ENCODE results near the gene ZC3H7A. TPM values are rescaled to one million over a fixed set of nuclear protein-coding genes. Genes with fewer than 3 reads are reported as not detected.

The ZC3H7A gene
- total and polyA plus RNA-seq, 9 of the 15 experiments (the other 6 are each of a cell fraction or from before 2014, with no cell fraction given), result 19.8 to 49.1 (median 28.2) TPM

DNA sequence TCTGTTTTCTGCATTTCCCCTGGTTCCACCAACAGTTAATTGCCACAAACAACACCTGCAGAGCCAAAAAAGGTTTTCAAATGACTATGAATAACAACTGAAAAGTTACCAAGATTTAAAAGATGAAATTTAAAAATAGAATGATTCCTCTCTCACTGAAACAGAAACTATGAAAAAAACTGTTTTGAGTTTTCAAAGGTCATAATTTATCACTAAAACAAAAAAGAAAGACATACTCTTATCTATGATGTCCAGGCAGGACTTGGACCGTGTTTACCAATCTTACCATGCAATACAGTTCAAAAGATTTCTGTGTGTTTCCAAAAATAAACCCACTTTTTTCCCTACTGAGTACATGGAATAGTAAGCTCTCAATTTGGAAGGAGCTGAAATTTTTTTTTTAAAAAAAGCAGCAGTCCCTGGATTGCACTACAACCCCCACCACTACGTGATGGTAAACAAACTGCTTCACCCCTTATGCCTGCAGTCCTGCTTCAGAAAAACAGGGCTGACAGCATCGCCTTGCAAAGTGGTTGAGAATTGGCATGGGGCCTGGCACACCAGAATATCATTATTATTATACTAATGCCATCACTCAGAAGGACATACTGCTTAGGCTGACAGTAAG is 62.9 kb downstream of the ZC3H7A start (continued):
- TF ChIP-seq FOXK2 (conservative IDR thresholded peaks at IDR 0.05 in 1 of 2, IDR thresholded peaks at IDR 0.05 in 1 of 2; ENCODE audit: low read depth in 2 of 2) (peak; percentile 81 to 92), HDAC2 (IDR thresholded peaks at IDR 0.05) (peak; percentile 85; the same call in 1 of the 2 replicates), ZNF197 (CRISPR knock-in tag; IDR thresholded peaks at IDR 0.05; ENCODE audit: low read depth) (no peak; the same call in 1 of the 2 replicates), MEF2A (IDR thresholded peaks at IDR 0.05; ENCODE audit: control insufficient read depth, low read depth, low read length) (peak; percentile 97), SRSF9 (IDR thresholded peaks at IDR 0.05; ENCODE audit: borderline replicate concordance, low read depth, low read length) (no peak), HNRNPK (IDR thresholded peaks at IDR 0.05; ENCODE audit: low read depth, low read length, poor library complexity, severe bottlenecking) (no peak), FOXJ2 (tag; IDR thresholded peaks at IDR 0.05) (peak; percentile 76; the same call in 1 of the 2 replicates), ERF (CRISPR knock-in tag; IDR thresholded peaks at IDR 0.05) (no peak), ZNF23 (CRISPR knock-in tag; IDR thresholded peaks at IDR 0.05) (no peak), GATA2 (CRISPR knock-in tag; IDR thresholded peaks at IDR 0.05) (0 out of 2 replicates have a peak, but pooled peaks have one; percentile 30), SUPT5H (IDR thresholded peaks at IDR 0.05) (no peak), ARID2 (IDR thresholded peaks at IDR 0.05) (no peak), ZC3H11A (IDR thresholded peaks at IDR 0.05; ENCODE audit: low read depth, low read length) (no peak), KLF13 (tag; IDR thresholded peaks at IDR 0.05; ENCODE audit: borderline replicate concordance, low read depth) (no peak), HDAC1 (IDR thresholded peaks at IDR 0.05) (peak in 1 of 2 experiments; percentile 83; a peak in 2 of 4 replicates)
- TF ChIP-seq, protein P1, sequence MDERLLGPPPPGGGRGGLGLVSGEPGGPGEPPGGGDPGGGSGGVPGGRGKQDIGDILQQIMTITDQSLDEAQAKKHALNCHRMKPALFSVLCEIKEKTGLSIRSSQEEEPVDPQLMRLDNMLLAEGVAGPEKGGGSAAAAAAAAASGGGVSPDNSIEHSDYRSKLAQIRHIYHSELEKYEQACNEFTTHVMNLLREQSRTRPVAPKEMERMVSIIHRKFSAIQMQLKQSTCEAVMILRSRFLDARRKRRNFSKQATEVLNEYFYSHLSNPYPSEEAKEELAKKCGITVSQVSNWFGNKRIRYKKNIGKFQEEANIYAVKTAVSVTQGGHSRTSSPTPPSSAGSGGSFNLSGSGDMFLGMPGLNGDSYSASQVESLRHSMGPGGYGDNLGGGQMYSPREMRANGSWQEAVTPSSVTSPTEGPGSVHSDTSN (CRISPR knock-in tag; IDR thresholded peaks at IDR 0.05; ENCODE audit: low read depth), result no peak
- TF ChIP-seq, protein P1 (tag; conservative IDR thresholded peaks at IDR 0.05; ENCODE audit: low read depth), result peak; percentile 92
- TF ChIP-seq, protein P2, sequence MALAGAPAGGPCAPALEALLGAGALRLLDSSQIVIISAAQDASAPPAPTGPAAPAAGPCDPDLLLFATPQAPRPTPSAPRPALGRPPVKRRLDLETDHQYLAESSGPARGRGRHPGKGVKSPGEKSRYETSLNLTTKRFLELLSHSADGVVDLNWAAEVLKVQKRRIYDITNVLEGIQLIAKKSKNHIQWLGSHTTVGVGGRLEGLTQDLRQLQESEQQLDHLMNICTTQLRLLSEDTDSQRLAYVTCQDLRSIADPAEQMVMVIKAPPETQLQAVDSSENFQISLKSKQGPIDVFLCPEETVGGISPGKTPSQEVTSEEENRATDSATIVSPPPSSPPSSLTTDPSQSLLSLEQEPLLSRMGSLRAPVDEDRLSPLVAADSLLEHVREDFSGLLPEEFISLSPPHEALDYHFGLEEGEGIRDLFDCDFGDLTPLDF (CRISPR knock-in tag; IDR thresholded peaks at IDR 0.05), result no peak
- TF ChIP-seq, protein P3, sequence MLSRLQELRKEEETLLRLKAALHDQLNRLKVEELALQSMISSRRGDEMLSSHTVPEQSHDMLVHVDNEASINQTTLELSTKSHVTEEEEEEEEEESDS (CRISPR knock-in tag; IDR thresholded peaks at IDR 0.05), result no peak
- TF ChIP-seq, protein P4, sequence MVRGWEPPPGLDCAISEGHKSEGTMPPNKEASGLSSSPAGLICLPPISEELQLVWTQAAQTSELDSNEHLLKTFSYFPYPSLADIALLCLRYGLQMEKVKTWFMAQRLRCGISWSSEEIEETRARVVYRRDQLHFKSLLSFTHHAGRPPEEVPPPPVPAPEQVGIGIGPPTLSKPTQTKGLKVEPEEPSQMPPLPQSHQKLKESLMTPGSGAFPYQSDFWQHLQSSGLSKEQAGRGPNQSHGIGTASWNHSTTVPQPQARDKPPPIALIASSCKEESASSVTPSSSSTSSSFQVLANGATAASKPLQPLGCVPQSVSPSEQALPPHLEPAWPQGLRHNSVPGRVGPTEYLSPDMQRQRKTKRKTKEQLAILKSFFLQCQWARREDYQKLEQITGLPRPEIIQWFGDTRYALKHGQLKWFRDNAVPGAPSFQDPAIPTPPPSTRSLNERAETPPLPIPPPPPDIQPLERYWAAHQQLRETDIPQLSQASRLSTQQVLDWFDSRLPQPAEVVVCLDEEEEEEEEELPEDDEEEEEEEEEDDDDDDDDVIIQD (CRISPR knock-in tag; IDR thresholded peaks at IDR 0.05), result no peak
